Choroid plexus epithelial cell (primary cell): ENCODE measurements around the gene MARK2.

Experiments
- DNase-seq: peaks from one replicate; pipeline ENCODE4 v3.0.0-alpha.2; 2010; ENCODE audit warnings: low read depth
- H3K4me3 ChIP-seq: 2 replicates; pipeline ENCODE4 v1.5.1; 2011; ENCODE audit warnings: low read depth, mild to moderate bottlenecking, control low read depth, low read length, moderate library complexity
- TF ChIP-seq, protein P1 (sequence below): conservative IDR thresholded peaks from 2 replicates; pipeline ENCODE4 v1.5.1; 2011; ENCODE audit warnings: low read depth, mild to moderate bottlenecking, control low read depth, inconsistent platforms, low read length, moderate library complexity

The MARK2 gene

DNA sequence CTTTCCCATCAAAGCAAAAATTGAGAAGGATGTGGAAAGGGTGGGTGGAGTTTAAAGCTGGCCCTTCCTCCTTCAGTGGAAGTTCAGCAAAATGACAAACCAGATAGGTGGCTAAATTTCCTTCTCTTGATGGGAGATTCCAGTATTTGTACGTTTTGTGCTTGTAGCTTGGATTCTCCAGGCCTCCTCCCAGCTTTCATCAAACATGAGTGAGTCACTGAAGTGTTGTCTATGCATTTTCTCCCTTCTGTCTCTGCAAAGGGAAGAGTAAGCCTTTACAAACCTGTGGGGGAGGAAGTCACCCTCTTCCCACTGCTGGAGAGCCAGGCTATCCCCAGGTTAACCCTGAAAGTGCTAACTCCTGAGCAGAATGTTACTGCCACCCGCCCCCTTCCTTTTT, 6.4 kb downstream of the MARK2 start:
- TF ChIP-seq, protein P1, sequence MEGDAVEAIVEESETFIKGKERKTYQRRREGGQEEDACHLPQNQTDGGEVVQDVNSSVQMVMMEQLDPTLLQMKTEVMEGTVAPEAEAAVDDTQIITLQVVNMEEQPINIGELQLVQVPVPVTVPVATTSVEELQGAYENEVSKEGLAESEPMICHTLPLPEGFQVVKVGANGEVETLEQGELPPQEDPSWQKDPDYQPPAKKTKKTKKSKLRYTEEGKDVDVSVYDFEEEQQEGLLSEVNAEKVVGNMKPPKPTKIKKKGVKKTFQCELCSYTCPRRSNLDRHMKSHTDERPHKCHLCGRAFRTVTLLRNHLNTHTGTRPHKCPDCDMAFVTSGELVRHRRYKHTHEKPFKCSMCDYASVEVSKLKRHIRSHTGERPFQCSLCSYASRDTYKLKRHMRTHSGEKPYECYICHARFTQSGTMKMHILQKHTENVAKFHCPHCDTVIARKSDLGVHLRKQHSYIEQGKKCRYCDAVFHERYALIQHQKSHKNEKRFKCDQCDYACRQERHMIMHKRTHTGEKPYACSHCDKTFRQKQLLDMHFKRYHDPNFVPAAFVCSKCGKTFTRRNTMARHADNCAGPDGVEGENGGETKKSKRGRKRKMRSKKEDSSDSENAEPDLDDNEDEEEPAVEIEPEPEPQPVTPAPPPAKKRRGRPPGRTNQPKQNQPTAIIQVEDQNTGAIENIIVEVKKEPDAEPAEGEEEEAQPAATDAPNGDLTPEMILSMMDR, result no peak
- DNase-seq, result peak; percentile 87

DNA sequence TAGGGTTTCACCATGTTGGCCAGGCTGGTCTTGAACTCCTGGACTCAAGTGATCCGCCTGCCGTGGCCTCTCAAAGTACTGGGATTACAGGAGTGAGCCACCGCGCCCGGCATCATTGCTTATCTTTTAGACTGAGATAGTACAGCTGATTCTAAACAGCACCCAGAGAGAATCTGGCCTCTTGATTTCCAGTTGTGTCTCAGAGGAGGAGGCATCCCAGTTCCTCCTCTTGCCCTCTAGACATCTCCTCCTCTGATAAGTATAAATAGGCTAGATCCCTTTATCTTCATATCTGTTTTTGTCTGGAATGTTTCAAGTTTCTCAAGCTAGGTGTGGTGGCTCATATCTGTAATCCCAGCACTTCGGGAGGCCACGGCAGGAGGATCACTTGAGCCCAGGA, 7.0 kb downstream of the MARK2 start:
- no peak overlapping the region for H3K4me3 ChIP-seq
- no peak for DNase-seq
- TF ChIP-seq, protein P1, result no peak

More for the DNA sequence above, 6.4 kb downstream of the MARK2 start:
- no peak overlapping the region for H3K4me3 ChIP-seq

DNA sequence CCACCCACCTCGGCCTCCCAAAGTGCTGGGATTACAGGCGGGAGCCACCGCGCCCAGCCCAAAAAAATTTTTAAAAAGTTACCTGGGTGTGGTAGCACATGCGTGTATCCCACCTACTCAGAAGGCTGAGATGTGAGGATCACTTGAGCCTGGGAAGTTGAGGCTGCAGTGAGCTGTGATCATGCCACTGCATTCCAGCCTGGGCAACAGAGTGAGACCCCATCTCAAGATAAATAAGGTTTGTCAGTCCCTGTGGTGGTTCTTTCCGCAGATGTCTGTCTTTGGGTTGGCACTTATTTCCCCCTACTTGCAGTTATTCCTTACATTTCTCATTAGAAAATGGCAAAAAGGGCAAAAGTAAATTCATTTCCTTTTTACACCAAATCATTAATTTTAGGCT, 8.0 kb downstream of the MARK2 start:
- no peak overlapping the region for H3K4me3 ChIP-seq
- TF ChIP-seq, protein P1, result no peak
- DNase-seq, result no peak

DNA sequence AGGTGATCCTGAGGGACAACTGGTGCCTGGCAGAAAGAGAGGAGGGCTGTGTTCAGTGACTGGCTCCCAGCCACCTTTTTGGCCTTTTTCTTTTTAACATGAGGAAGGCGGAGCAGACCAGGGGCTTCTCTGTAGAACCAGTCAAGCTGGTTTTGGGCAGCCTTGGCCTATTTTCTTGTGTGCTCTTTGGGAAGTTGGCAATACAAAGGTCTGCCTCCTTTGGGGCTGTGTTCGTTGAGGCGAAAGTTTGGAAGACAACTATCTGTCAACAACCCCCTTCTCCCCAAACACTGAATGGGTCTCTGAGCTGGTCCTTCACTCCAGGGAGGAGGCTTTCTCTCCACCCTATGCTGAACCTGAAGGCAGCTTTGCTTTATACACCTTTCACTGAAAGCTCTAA, 8.5 kb downstream of the MARK2 start:
- DNase-seq, result no peak
- TF ChIP-seq, protein P1, result no peak
- no peak overlapping the region for H3K4me3 ChIP-seq

DNA sequence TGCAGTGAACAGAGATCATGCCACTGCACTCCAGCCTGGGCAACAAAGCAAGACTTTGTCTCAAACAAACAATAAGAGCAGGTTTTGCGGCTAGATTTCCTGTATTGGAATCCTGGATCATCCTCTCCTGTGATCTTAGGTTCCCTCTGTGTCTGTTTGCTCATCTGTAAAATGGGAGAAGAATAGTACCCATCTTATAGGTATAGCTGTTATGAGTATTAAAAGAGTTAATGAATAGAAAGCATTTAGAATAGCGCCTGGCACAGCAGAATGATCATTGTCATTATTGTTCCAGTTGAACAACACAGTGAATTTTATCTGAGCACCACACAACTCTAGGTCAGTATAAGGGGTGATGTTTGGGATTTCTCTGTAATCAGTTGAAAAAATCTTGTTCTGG, 10.8 kb downstream of the MARK2 start:
- H3K4me3 ChIP-seq, result no peak overlapping the region
- DNase-seq, result no peak
- TF ChIP-seq, protein P1, result no peak

DNA sequence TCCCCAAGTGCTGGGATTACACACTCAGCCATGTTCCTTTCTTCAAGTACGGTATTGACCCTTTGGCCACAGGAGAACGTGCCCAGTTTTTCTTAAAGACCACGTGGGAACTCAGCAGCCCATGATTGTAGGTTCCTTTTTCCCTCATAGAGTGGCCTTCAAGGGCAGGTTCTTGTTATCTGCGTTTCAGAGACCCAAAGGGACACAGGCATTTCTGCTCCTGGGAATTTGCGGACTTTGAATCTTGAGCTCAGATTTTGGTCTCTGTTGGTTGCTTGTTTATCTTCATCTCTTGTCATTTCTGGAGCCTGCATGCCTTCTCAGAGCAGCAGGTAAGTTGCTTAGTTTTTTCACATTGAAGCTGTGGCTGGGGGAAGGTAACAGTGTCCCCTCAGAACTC, 12.0 kb downstream of the MARK2 start:
- DNase-seq, result no peak
- TF ChIP-seq, protein P1, result no peak
- no peak overlapping the region for H3K4me3 ChIP-seq

DNA sequence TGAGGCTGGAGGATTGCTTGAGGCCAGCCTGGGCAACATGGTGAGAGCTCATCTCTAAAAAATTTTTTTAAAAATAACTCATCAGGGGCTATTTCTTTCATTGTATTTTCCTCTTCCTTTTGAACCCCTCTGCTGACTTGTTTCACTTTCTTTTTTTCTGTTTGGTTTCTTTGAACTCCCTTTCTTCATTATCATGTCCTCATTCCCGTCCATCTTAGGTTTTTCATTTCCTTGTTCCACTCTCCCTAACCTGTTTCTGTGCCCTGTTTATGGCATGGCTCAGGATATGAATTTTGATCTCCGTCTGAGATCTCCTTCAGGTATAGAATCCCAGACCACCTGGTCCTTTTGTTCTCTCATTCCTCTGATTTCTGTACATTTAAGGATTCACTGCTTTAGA, 12.5 kb downstream of the MARK2 start:
- TF ChIP-seq, protein P1, result no peak
- no peak for DNase-seq
- no peak overlapping the region for H3K4me3 ChIP-seq
